ENCODE data around the gene METTL4. TPM values are rescaled to one million over a fixed set of nuclear protein-coding genes. Genes with fewer than 3 reads are reported as not detected.

The METTL4 gene
- total and polyA plus RNA-seq, 9 donors = 4.8 to 16.0 (median 8.5) TPM

GRCh38 chr18:2502880-2503279 lies 68.4 kb downstream of the METTL4 start:
- Histone ChIP-seq H3K9me3 (no peaks in the 10 kb centered on the region), H3K4me1 (ENCODE audit: insufficient read depth) (no peaks in the 10 kb centered on the region), H3K4me3 (no peak overlapping the region), H3K36me3 (no peaks in the 10 kb centered on the region), H3K27ac (no peak overlapping the region), H3K27me3 (no peaks in the 10 kb centered on the region)
- TF ChIP-seq, protein P1, sequence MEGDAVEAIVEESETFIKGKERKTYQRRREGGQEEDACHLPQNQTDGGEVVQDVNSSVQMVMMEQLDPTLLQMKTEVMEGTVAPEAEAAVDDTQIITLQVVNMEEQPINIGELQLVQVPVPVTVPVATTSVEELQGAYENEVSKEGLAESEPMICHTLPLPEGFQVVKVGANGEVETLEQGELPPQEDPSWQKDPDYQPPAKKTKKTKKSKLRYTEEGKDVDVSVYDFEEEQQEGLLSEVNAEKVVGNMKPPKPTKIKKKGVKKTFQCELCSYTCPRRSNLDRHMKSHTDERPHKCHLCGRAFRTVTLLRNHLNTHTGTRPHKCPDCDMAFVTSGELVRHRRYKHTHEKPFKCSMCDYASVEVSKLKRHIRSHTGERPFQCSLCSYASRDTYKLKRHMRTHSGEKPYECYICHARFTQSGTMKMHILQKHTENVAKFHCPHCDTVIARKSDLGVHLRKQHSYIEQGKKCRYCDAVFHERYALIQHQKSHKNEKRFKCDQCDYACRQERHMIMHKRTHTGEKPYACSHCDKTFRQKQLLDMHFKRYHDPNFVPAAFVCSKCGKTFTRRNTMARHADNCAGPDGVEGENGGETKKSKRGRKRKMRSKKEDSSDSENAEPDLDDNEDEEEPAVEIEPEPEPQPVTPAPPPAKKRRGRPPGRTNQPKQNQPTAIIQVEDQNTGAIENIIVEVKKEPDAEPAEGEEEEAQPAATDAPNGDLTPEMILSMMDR (IDR thresholded peaks at IDR 0.05) = no peak
- TF ChIP-seq POLR2A (IDR thresholded peaks at IDR 0.05) (no peak), EP300 (IDR thresholded peaks at IDR 0.05) (no peak)
- intact Hi-C loops (cut with DNase I) = no loop called here
- DNase-seq = no peak
- WGBS, 3 donors = 82 to 97% (median 83%) methylated on average over 1 of the region's 1 CpG

- no peaks in the 10 kb centered on the region for H3K4me1 ChIP-seq (ENCODE audit: insufficient read depth)
- H3K9me3 ChIP-seq = no peaks in the 10 kb centered on the region
- no peak overlapping the region for H3K27ac ChIP-seq
- TF ChIP-seq EP300 (IDR thresholded peaks at IDR 0.05) (no peak), POLR2A (IDR thresholded peaks at IDR 0.05) (no peak)
- TF ChIP-seq, protein P1 (IDR thresholded peaks at IDR 0.05) = no peak
- DNase-seq = no peak
- intact Hi-C loops (cut with DNase I) = no loop called here
- H3K4me3 ChIP-seq = no peak overlapping the region
- no peaks in the 10 kb centered on the region for H3K36me3 ChIP-seq
- 64 to 74% (median 72%) methylated on average over 3 of the region's 3 CpGs for WGBS, 3 donors
- no peaks in the 10 kb centered on the region for H3K27me3 ChIP-seq
Measured at GRCh38 chr18:2502394-2502793, 68.9 kb downstream of the METTL4 start.

DNA sequence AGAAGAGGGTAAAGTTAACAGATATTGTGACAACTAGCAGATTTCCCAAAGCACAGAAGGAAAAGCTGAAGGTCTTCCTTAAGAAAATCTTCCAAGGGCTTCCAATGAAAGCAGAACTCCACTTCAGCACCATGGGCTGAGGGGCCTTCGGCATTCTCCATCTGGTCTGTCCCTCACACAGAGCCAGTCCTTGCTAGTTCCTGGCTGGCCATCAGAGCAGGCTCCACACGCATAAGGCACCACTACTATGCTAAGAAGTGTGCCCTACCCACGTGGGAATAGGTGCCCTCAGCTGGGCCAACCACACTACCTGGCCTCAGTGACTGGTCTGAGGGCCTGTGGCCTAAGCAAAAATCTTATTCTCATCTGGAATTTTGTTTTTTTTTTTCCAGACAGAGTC lies 73.5 kb downstream of the METTL4 start:
- H3K4me1 ChIP-seq (ENCODE audit: insufficient read depth) = no peaks in the 10 kb centered on the region
- TF ChIP-seq, protein P1 (IDR thresholded peaks at IDR 0.05) = no peak
- TF ChIP-seq EP300 (IDR thresholded peaks at IDR 0.05) = no peak
- TF ChIP-seq POLR2A (IDR thresholded peaks at IDR 0.05) = no peak
- H3K4me3 ChIP-seq = no peak overlapping the region
- no peak overlapping the region for H3K27ac ChIP-seq
- 75 to 80% (median 78%) methylated on average over 3 of the region's 3 CpGs for WGBS, 3 donors
- DNase-seq = no peak
- no peaks in the 10 kb centered on the region for H3K9me3 ChIP-seq
- intact Hi-C loops (cut with DNase I) = no loop called here
- H3K36me3 ChIP-seq = no peaks in the 10 kb centered on the region
- no peaks in the 10 kb centered on the region for H3K27me3 ChIP-seq

GRCh38 chr18:2495381-2495780 lies 75.9 kb downstream of the METTL4 start:
- Histone ChIP-seq H3K27me3 (no peaks in the 10 kb centered on the region), H3K27ac (no peak overlapping the region), H3K4me3 (no peak overlapping the region), H3K36me3 (no peaks in the 10 kb centered on the region), H3K4me1 (ENCODE audit: insufficient read depth) (no peaks in the 10 kb centered on the region), H3K9me3 (no peaks in the 10 kb centered on the region)
- no peak for DNase-seq
- intact Hi-C loops (cut with DNase I) = no loop called here
- 94 to 95% (median 94%) methylated on average over 1 of the region's 1 CpG for WGBS, 3 donors
- TF ChIP-seq, protein P1 (IDR thresholded peaks at IDR 0.05) = no peak
- TF ChIP-seq POLR2A (IDR thresholded peaks at IDR 0.05) (no peak), EP300 (IDR thresholded peaks at IDR 0.05) (no peak)
